ENCODE results near the gene GLT8D1. TPM values are rescaled to one million over a fixed set of nuclear protein-coding genes. Genes with fewer than 3 reads are reported as not detected.

The GLT8D1 gene
- polyA plus RNA-seq, 2 of the 4 experiments (the other 2 are of a cell fraction), result 37.3 to 58.5 TPM

- TF ChIP-seq FOSL2 (IDR thresholded peaks at IDR 0.05) (no peak), FOSL2 (CRISPR knock-in tag; IDR thresholded peaks at IDR 0.05) (no peak), GATA3 (IDR thresholded peaks at IDR 0.05; ENCODE audit: borderline replicate concordance) (no peak), NR3C1 (IDR thresholded peaks at IDR 0.05) (no peak)
Measured at GRCh38 chr3:52685285-52685708, 20.3 kb downstream of the GLT8D1 start (continued).

- WGBS (ENCODE audit: missing lambda C conversion rate), result 57% methylated on average over 5 of the region's 5 CpGs
- CTCF ChIA-PET, result interaction anchor here (0.7 kb wide), 1 partner anchor 16 kb away, joined by 3 read pairs; no protein-coding TSS in a partner anchor
- FAIRE-seq (no peak), ATAC-seq (no peak), DNase-seq (ENCODE audit: low read depth in 1 of 2, low spot score in 1 of 2) (no peak)
- peak overlapping the region; percentile 93 for H3K4me2 ChIP-seq
- peaks cover 49% of the 10 kb centered on the region; the same call in 2 of the 3 replicates for H3K4me1 ChIP-seq
- peak overlapping the region; percentile 83 for H3K4me3 ChIP-seq
- POLR2A ChIA-PET, result no interaction called here
- TF ChIP-seq ESRRA (IDR thresholded peaks at IDR 0.05; ENCODE audit: borderline replicate concordance, low read length) (no peak), NR3C1 (IDR thresholded peaks at IDR 0.05) (no peak), NPAS2 (CRISPR knock-in tag; IDR thresholded peaks at IDR 0.05; ENCODE audit: borderline replicate concordance) (no peak)
- no peak overlapping the region for H3K27ac ChIP-seq
- H3K9me3 ChIP-seq, result no peaks in the 10 kb centered on the region
Measured at GRCh38 chr3:52684184-52684583, 21.4 kb downstream of the GLT8D1 start.

- Histone ChIP-seq H3K4me2 (peak overlapping the region; percentile 93; the same call in 2 of the 3 replicates), H3K9me3 (no peaks in the 10 kb centered on the region), H3K4me3 (no peak overlapping the region), H3K4me1 (peaks cover 48% of the 10 kb centered on the region; the same call in 2 of the 3 replicates), H3K27ac (no peak overlapping the region)
- ATAC-seq (no peak), FAIRE-seq (no peak), DNase-seq (ENCODE audit: low read depth in 1 of 2, low spot score in 1 of 2) (no peak)
- CTCF ChIA-PET, result interaction anchor here (0.7 kb wide), 1 partner anchor 15 kb away, joined by 3 read pairs; no protein-coding TSS in a partner anchor
- WGBS (ENCODE audit: missing lambda C conversion rate), result 94% methylated on average over 6 of the region's 6 CpGs
- TF ChIP-seq HOXB5 (CRISPR knock-in tag; IDR thresholded peaks at IDR 0.05) (no peak), FOSB (CRISPR knock-in tag; IDR thresholded peaks at IDR 0.05) (no peak), KDM5A (IDR thresholded peaks at IDR 0.05) (no peak), TFCP2L1 (CRISPR knock-in tag; IDR thresholded peaks at IDR 0.05) (no peak), HES2 (IDR thresholded peaks at IDR 0.05) (no peak), HEYL (CRISPR knock-in tag; IDR thresholded peaks at IDR 0.05) (no peak), HDAC2 (IDR thresholded peaks at IDR 0.05) (no peak), ESRRA (IDR thresholded peaks at IDR 0.05; ENCODE audit: borderline replicate concordance, low read length) (no peak), RFX5 (IDR thresholded peaks at IDR 0.05) (no peak), SMC3 (IDR thresholded peaks at IDR 0.05) (no peak), RCOR1 (IDR thresholded peaks at IDR 0.05; ENCODE audit: low read depth, low read length) (no peak), SREBF2 (IDR thresholded peaks at IDR 0.05) (no peak), HOXB13 (CRISPR knock-in tag; IDR thresholded peaks at IDR 0.05; ENCODE audit: low read depth) (no peak)
- TF ChIP-seq, protein P1, sequence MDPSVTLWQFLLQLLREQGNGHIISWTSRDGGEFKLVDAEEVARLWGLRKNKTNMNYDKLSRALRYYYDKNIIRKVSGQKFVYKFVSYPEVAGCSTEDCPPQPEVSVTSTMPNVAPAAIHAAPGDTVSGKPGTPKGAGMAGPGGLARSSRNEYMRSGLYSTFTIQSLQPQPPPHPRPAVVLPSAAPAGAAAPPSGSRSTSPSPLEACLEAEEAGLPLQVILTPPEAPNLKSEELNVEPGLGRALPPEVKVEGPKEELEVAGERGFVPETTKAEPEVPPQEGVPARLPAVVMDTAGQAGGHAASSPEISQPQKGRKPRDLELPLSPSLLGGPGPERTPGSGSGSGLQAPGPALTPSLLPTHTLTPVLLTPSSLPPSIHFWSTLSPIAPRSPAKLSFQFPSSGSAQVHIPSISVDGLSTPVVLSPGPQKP (IDR thresholded peaks at IDR 0.05; ENCODE audit: low read depth, low read length), result no peak
- TF ChIP-seq, protein P2, sequence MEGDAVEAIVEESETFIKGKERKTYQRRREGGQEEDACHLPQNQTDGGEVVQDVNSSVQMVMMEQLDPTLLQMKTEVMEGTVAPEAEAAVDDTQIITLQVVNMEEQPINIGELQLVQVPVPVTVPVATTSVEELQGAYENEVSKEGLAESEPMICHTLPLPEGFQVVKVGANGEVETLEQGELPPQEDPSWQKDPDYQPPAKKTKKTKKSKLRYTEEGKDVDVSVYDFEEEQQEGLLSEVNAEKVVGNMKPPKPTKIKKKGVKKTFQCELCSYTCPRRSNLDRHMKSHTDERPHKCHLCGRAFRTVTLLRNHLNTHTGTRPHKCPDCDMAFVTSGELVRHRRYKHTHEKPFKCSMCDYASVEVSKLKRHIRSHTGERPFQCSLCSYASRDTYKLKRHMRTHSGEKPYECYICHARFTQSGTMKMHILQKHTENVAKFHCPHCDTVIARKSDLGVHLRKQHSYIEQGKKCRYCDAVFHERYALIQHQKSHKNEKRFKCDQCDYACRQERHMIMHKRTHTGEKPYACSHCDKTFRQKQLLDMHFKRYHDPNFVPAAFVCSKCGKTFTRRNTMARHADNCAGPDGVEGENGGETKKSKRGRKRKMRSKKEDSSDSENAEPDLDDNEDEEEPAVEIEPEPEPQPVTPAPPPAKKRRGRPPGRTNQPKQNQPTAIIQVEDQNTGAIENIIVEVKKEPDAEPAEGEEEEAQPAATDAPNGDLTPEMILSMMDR (IDR thresholded peaks at IDR 0.05), result no peak
- TF ChIP-seq, protein P3, sequence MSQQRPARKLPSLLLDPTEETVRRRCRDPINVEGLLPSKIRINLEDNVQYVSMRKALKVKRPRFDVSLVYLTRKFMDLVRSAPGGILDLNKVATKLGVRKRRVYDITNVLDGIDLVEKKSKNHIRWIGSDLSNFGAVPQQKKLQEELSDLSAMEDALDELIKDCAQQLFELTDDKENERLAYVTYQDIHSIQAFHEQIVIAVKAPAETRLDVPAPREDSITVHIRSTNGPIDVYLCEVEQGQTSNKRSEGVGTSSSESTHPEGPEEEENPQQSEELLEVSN (IDR thresholded peaks at IDR 0.05; ENCODE audit: borderline replicate concordance, low read depth), result no peak
- POLR2A ChIA-PET, result no interaction called here
Measured at GRCh38 chr3:52683611-52684010, 22.0 kb downstream of the GLT8D1 start.

All from A549 (cell line).